GM18511 (cell line): ENCODE measurements around the gene UCK1.

Experiments used
- ATAC-seq: cut with Tn5 transposase; IDR thresholded peaks from one replicate; pipeline ENCODE4 v1.9.1; 2021; ENCODE audit warnings: mild to moderate bottlenecking, moderate library complexity; ENCODE audit not compliant: unreplicated experiment

Gene UCK1

DNA sequence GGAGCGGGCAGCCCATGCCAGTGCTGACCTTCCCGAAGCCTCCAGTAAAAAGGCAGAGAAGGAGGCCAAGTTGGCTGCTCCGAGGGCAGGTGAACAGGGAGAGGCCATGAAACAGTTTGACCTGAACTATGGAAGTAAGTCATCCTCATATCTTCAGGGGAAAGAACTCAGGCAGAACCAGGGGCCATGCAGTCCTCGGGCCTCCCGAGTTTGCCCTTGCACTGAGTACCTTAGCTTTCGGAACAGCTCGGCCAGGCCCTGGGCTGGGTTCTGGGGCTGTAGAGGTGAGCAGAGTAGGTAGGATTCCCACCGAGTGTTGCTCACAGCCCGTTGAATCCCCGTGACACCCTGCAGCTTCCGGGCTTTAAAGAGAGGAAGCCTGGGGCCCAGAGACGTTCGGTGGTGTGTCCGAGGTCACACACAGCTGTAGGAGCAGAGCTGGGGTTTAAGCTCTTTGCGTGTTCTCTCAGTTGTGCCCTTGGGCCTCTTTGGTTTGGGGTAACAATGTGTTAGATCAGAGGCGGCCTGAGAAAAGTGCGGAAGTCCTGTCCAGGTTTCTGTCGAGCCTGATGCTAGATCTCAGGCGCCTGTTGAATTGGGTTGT is 53.1 kb downstream of the UCK1 start:
- no peak for ATAC-seq

GRCh38 chr9:131477367-131477766 is 53.7 kb downstream of the UCK1 start:
- no peak for ATAC-seq

DNA sequence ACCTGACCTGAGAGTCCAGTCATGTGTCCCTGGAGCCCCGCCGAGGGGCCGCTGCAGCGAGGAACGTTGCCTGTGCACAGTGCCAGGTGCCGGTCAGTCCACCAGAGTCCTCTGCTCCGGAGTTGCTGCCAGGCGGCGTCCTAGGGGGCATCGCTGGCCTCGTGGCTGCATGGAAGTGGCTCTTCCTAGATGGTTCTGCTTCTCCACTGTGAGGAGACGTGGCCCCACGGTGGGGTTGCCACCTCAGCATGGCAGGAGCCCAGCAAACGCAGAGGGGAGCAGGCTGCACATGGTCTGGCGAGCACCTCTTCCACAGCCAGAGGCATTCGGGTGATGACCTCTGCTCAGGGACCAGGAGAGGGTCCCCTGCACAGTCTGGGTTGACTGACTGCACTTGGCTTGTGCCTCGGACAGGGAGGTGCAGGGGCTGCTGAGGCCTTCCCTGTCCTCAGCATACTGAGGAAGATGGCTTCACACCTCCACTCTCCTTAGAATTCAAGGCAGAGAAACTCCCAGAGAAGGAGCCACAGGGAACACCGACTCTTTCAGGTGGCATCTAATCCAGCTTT is 54.2 kb downstream of the UCK1 start:
- no peak for ATAC-seq

- ATAC-seq: no peak
Observed at GRCh38 chr9:131475956-131476776, 54.9 kb downstream of the UCK1 start.

- no peak for ATAC-seq
Observed at GRCh38 chr9:131475111-131475955, 55.7 kb downstream of the UCK1 start.

- ATAC-seq: no peak
Observed at GRCh38 chr9:131474711-131475110, 56.4 kb downstream of the UCK1 start.

- no peak for ATAC-seq
Observed at GRCh38 chr9:131473891-131474290, 57.2 kb downstream of the UCK1 start.
